Iris pigment epithelial cell (primary cell): ENCODE measurements around the gene MYO5B.

ENCODE experiments used
- DNase-seq: peaks from one replicate; pipeline ENCODE4 v3.0.0-alpha.2; 2011; ENCODE audit warnings: low read depth

The MYO5B gene

GRCh38 chr18:50071397-50071796 is 123.5 kb downstream of the MYO5B start:
- no peak for DNase-seq

GRCh38 chr18:50069422-50069821 is 125.5 kb downstream of the MYO5B start:
- no peak for DNase-seq

- no peak for DNase-seq
Observed at GRCh38 chr18:50065527-50065926, 129.4 kb downstream of the MYO5B start.

GRCh38 chr18:50065039-50065438 is 129.9 kb downstream of the MYO5B start:
- DNase-seq, result no peak

- no peak for DNase-seq
Observed at GRCh38 chr18:50061876-50062517, 132.9 kb downstream of the MYO5B start.

GRCh38 chr18:50060822-50061221 is 134.1 kb downstream of the MYO5B start:
- no peak for DNase-seq

GRCh38 chr18:50058731-50059130 is 136.2 kb downstream of the MYO5B start:
- no peak for DNase-seq

- DNase-seq, result no peak
Observed at GRCh38 chr18:50057009-50057408, 137.9 kb downstream of the MYO5B start.

GRCh38 chr18:50056185-50056584 is 138.8 kb downstream of the MYO5B start:
- no peak for DNase-seq

- DNase-seq, result no peak
Observed at GRCh38 chr18:50055488-50055887, 139.5 kb downstream of the MYO5B start.

- DNase-seq, result no peak
Observed at GRCh38 chr18:50053111-50053510, 141.8 kb downstream of the MYO5B start.

GRCh38 chr18:50051288-50051687 is 143.7 kb downstream of the MYO5B start:
- DNase-seq, result peak; percentile 14

- DNase-seq, result no peak
Observed at GRCh38 chr18:50045126-50045525, 149.8 kb downstream of the MYO5B start.

- no peak for DNase-seq
Observed at GRCh38 chr18:50044402-50044801, 150.5 kb downstream of the MYO5B start.

GRCh38 chr18:50042611-50043010 is 152.3 kb downstream of the MYO5B start:
- no peak for DNase-seq

GRCh38 chr18:50039746-50040145 is 155.2 kb downstream of the MYO5B start:
- DNase-seq, result no peak

- DNase-seq, result peak; percentile 82
Observed at GRCh38 chr18:50038448-50038847, 156.5 kb downstream of the MYO5B start.

GRCh38 chr18:50034029-50034428 is 160.9 kb downstream of the MYO5B start:
- no peak for DNase-seq

- no peak for DNase-seq
Observed at GRCh38 chr18:50033004-50033403, 161.9 kb downstream of the MYO5B start.

GRCh38 chr18:50030146-50030545 is 164.8 kb downstream of the MYO5B start:
- DNase-seq, result no peak

GRCh38 chr18:50027996-50028395 is 167.0 kb downstream of the MYO5B start:
- no peak for DNase-seq

- DNase-seq, result no peak
Observed at GRCh38 chr18:50024466-50024865, 170.5 kb downstream of the MYO5B start.

- DNase-seq, result no peak
Observed at GRCh38 chr18:50022985-50023384, 172.0 kb downstream of the MYO5B start.

GRCh38 chr18:50014606-50015005 is 180.3 kb downstream of the MYO5B start:
- no peak for DNase-seq
